ENCODE data around the gene PIR.

PIR gene

DNA sequence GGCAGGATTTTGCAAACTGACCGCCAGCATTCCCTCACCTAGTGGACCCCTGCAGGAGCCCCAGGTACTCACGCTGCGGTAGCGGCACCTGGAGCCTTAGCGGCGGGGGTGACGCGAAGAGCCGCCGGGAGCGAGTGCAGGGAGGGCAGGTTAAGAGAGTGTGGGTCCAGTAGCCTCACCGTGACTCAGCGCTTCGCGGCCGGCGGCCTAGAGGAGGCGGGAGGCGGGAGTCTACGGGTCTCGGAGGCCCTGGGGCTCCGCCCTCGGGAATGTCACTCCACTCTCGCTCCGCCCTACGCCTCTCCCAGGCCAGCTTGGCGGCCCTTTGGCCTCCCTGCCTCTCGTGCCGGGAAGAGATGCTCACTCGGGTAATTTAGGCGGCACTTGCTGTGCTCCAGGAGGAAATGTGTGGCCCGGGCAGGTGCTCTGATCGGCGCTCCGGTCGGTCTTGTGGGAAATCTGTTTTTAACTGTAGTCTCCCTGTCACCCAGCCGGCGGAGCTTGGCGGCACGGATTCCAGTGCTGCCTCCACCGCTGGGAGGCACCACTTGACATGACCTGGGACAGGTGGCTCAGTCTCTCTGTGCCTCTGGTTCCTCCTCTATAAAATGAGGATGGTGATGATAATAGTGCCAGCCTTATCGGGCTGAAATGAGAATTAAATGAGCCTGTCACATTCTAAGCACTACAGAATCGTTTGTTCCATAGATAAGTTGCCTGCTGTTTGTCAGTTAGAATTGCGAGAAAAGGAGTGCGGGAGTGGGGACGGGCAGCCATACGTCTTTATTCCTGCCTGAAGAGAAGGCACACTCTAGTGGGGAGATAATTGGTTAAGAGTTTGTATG lies at the start of gene PIR:
TSS of gene PIR (minus strand) at position 216 of the 845 bp plus-strand sequence. CDS start 2,076 bp downstream, outside the sequence.
- DNase-seq = peak; percentile 83

DNA sequence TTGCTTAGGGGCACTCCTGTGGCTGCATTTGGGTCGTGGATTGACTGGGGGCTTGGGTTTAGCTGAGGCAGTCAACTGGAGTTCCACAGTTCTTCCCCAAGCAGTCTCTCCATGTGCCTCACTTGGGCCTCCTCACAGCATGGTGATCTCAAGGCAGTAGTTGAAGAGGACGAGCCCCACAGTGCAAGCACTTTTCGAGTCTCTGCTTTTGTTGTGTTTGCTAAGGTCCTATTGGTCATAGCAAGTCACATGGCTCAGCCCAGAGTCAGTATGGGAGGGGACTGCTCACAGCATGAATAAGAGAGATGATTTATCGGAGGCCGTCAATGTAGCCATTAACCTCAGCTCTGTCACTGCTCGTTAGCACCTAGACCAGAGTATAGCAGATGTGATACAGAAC lies 37.2 kb upstream of the PIR start:
- DNase-seq = no peak

DNA sequence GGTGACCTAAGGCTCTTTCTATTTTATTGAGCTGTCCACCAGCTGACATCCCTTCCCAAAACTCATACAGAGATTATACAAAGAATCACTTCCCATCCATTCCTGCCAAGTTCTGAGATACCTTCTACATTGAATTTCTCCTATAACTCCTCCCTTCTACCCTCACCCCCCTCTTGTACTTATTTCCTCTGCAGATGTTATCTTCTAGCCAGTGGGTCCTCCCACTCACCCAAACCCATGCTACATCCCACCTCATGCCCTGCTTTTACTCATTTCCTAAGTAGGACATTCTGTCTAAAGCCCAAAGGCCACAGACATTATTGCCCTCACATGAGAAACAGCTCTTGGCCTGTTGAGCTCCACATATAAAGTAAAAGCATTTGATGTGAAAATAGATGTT lies 36.0 kb upstream of the PIR start:
- DNase-seq = no peak

DNA sequence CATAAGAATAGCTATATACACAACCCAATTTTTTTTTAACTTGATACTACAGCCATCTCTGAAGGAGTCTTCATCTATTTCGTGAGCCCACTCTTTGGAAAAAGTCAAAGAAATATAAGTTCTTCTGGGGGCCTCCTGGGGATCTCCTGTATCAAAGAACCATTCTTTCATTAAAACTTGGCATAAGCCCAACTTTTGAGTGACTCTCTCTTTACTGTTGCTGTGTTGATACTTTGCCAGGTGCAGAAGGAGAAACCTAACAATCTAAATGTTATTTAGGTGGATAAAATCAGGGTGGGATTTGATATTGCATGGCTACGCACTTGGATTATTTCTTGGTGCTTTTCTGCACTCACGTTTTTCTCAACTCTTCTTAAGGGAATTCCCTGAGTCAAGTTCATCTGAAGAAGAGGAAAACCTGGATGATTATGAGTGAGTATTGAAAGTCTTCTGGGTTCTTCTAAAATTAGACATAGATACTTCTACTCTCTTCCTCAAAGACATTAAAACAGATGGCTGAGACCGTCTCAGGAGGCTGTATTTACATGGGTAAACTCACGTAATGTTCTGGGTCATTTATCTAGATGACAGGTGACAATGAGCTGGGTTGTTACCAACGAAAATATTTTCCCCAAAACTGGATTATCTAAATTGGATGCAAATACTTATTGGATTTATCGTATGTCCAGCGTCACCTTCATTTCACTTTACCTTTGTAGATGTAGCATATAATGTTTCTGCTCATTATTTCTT lies 32.7 kb upstream of the PIR start:
- peak; percentile 74 for DNase-seq

DNA sequence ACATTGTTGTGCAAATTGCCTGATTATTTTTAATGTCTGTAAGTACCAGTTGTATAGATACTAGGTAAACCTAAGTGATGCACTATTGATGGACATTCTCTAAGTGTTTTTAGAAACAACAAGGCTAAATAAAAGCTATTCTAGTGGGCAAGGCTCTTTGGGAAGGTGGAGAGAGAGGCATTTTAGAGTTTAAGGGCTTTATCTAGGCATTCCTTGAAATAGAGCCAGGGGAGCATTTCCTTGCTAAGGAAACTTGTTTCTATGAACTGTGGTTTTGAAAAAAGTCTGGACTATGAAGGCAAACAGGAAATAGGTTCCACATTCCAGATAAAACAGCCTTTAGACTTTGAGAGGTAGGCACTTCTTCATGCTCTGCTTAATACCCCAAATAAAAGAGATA lies 31.3 kb upstream of the PIR start:
- DNase-seq = peak; percentile 6

DNA sequence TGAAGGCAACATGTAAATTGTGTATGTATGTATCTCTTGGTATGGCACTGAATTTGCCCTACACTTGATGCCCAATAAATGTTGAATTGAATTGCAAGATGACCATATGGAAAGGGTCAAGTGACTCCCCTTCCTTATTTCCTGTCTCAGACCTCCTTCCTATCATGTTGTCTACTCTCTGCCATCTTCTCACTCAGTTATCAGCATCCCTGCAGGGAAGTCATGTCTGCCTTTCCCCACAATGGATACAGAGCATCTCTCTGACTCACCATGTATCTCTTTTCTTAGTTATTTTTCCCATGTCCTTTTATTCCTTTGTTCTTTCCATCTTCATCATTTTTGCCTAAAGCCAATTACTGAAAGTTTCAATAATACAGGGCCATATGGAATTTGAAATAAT lies 30.0 kb upstream of the PIR start:
- no peak for DNase-seq

DNA sequence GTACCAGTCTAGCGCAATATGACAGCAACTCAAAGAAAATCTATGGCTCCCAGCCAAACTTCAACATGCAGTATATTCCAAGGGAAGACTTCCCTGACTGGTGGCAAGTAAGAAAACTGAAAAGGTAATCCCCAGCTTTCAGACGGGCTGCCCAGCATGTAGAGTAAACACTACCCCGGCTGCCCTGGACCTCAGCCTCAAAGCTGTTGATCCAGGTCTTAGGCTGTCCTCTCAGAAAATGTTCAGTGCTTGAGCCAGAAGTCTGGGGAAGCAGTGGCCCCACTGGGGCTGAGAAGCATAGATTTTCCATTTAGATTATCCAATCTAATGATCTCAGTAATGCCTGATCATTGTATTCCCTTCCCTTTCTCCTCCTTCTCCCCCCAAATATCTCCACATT lies 29.3 kb upstream of the PIR start:
- no peak for DNase-seq

DNA sequence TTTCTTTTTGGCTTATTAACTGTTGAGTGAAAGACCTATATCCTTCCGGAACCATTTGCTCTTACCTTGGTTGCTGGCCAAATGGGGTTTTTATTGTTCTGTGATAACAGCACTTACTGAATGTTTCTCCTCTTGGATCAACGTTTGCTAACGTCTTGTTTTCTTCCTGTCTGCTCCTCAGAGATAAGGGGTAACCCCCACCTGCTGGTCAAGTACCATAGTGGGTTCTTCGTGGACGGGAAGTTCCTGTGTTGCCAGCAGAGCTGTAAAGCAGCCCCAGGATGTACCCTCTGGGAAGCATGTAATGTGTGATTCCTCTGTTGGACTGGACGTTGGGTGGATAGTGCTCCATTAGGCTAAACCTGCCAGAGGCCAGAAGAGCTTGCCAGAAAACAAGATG lies 22.8 kb upstream of the PIR start:
- no peak for DNase-seq

DNA sequence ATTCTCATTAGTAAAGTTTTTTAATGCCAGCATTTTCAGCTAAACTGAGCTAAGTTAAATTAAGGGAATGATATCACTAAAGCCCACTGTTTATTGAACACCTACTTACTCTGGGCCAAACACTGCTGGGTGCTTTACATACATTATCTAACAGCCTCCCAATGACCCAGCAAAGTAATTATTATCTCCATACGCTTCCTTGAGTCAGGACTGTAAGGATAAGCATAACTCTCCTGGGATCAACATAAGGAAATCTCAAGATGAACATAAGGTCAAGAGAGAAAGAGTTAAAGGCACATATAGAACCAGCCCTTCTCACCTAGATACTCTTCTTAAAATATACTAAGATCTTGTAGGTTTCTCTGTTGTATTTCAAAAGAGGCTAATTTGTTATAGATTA lies 21.1 kb upstream of the PIR start:
- DNase-seq = no peak

DNA sequence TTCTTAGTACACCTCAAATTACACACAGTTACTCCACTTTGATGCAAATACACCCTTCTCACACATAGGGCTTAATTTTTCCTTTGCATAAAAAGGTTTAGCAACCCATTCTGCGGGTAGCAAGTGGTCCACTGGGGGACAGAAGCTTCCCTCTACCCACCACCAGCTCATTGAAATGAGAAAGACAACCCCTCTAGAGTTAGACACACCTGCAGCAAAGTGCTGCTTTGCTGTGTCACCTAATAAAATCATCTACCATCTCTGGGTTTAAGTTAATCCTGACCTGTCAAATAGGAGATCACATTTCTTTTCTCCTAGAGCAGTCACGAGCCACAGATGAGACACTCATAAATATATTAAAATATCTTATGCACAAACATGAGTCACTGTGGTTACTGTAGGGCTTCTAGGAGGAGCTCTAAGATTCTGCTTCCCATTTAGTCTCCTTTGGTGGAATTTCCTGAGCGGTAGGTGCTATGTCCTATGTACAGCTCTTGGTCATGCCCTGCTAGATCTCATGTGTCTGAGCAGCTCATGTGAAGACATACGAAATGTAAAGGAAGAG lies 19.4 kb upstream of the PIR start:
- no peak for DNase-seq

DNA sequence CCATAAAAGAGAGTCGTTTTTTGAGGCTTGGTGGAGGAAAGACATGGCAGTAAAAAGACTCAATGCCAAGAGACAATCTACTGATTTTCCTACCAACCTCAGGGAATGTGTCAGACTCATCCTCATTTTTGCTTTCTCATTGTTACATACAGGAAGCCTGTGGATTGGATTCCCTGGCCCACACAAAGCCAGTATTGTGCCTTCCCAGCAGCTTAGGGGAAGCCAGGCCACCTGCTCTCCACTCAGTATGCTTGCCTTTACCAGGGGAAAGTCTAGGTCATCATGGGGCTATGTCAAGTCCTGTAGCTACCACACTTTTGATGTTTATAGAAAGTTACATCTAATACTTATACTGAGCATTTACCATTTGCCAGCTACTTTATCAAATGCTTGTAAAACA lies 18.4 kb upstream of the PIR start:
- DNase-seq = no peak

DNA sequence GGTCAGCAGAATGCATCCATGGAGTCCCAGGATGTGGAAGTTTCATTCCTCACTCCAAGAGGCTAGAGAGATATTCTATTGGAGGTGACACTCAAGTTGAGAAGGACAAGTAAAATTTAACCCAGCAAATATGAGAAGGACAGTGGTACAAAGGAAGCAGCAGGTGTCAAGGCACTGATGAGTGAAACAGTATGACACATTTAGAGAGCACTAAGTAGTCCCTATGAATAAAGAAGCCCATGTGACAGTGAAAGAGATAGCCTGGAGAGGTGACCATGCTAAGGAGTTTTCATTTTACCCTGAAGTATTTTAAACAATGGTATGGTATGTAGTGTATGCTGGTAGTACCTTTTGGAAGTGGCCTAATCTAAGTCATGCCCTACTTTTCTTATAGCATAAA lies 16.7 kb upstream of the PIR start:
- no peak for DNase-seq

DNA sequence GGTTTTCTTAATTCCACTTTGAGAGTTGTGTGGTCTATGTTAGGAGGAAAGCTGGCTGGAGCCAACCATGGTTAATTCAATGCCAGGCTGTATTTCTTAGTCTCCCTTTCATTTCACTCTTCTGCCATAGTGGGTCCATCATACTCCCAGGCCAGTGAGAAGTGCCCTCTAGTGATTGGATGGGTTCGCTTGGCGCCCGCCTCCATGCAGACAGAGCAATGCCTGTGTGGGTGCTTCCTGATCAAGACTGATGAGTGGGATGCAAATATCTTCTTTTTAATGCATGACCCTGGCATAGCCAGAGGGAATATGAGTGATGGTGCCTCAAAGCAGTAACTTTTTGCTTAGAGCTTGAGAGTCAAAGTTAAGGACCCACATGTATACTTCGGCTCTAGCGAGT lies 13.9 kb upstream of the PIR start:
- no peak for DNase-seq

DNA sequence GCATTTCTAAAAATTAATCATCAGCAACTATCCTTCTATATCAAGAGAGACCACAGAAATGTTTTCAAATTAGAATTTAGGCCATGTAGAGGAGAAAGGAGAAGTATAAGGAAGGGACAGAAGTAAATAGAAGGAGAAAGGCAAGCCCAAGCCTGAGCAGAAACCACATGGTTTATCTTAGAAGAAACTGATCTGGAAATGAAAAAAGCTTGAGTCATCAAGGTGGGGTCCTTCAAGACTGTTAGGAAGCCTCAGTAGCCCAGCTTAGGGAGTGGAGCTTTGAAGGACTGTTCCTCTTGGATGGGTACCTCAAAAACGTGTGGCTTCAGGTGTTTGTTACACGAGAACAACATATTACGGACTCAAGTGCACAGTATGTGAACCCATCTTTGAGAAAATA lies 12.0 kb upstream of the PIR start:
- no peak for DNase-seq

DNA sequence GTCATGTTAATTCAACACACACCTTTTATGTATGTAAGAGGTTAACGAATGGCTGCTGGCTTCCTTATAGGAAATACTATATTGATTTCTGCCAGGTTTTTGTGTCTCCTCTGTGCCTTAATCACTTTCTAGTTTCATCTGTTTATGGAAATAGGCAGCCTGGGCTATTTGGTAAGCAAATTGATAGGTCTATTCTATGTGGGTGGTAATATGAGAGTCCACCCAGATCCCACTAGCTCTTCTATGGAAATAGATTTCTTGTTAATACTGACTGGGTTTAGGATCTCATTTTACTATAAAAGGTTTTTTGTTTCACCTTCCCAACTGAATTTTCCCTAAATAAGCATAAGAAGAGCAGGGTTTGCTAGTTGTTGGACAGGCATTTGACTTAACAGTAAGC lies 11.5 kb upstream of the PIR start:
- DNase-seq = no peak

DNA sequence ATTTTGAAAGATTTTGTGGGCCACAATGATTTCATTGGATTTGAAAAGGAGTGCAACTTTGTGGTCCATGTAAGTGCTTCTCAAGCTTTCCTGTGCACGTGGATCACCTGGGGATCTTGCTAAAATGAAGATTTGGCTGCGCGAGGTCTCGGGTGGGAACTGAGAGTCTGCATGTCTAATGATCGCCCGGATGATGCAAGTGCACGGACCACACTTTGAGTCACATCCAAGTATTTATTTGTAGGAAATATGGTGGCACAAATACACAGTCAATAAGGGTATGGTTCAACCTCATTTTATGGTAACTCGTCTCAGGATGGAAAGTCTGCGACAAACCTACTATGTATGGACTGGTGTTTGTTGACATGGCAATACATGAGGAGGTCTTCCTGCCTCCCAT lies 8.4 kb upstream of the PIR start:
- no peak for DNase-seq

DNA sequence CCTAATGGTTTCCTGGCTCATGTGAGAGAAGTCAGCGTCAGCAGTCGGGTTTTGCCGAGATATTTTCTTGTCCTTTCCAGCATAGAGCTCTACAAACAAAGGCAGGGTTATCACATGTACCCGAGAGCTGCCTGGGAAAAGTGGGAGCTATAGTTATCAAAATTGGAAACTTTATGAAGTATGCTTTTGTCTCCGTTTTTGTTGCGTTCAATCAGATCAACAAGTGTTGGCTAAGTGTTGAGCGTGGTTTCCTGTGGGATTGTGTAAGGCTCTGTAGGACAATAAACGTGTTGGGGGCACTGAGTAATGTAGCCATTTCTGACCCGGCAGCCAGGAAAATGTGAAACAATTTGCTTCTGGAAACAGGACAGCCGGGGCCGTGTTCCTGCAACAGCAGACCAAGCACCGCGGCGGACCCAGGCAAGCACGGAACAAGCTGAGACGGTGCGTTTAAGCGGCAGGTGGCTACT lies 7.4 kb upstream of the PIR start, which contains the start of gene BMX:
TSS of gene BMX (plus strand) at position 311 of the 470 bp plus-strand sequence. CDS start 7,547 bp downstream, outside the sequence.
- no peak for DNase-seq

DNA sequence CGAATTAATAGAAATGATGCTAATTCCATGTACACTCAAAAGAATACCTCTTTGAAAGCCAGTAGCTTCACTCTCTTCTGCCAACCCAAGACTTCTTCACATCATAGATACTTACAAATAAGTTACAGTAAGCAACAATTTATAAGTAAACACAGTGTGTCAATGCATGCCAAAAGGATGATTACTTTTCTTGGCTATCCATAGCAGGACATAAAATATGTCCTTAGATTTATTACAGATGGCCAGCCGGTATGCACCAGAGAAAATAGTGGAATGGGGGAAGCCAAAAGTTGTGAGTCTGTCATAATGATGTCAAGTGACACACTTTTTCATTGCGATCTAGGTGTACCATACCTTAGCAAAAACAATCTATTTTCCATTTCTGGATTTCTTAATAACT lies 6.8 kb upstream of the PIR start:
- no peak for DNase-seq

DNA sequence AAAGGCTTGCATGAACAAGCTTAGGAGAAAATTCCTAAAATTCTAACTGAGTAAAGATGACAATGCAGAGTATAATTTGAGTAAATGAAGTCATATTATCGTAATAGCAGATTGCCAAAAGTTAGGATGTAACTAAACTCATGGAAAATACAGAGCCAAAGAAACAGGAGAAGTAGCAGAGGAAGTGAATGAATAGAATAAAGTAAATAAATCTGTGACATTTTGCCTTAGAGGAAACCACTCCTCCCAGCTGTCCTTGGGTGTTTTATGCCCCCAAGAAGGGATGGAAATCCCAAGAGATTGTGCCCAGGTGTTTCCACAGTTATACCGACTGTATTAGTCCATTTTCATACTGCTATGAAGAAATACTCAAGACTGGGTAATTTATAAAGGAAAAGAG lies 5.6 kb upstream of the PIR start:
- DNase-seq = no peak

DNA sequence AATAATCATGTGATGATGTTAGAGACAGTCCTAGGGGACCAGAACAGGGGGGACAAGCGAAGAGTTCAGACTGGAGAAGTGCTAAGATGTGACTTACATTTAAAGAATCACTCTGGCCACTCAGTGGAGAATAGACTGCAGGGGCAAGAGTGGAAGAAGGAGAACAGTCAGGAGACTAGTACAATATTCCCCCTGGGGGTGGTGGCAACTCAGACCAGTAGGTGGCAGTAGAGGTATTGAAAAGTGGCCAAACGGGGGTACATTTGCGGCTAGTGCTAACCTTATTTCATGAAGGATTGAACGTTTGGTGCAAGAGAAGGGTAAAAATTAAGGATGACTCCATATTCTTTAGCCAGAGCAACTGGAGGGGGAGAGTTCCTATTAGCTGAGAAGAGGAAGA lies 4.7 kb upstream of the PIR start:
- DNase-seq = peak; percentile 65

DNA sequence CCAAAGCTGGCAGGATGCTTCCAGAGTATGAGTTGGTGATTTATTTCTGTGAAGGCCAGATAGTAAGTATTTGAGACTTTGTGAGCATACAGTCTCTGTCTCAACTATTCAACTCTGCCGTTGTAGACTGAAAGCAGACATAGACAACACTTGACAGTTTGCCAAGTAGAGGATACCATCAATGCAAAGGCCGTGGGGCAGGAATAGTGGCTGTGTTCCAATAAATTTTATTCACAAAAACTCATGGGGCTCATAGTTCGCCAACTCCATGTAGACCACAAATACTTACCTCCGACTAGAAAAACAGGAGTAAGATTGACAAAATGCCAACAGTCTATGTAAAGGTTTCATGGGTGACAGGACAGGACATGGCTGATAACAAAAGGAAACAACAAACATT lies 3.7 kb upstream of the PIR start:
- no peak for DNase-seq

DNA sequence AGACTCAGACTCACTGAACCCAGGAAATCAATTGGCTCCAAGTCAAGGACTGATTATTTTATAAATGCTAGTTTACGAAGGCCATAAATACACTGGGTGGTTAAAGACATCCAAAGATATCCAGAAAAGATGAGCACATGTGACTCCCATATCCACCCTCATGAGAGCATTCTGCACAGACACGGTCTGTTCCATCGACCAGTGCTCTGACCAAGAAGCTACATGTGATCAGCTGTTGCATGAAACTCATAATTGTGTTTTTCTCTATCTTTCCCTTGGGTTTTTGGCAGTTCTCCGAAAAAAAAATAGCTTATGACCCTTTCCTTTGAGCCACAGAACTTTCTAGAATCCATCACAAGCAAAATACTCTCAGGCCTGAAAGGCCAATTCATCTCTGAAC lies 2.7 kb upstream of the PIR start:
- DNase-seq = no peak

DNA sequence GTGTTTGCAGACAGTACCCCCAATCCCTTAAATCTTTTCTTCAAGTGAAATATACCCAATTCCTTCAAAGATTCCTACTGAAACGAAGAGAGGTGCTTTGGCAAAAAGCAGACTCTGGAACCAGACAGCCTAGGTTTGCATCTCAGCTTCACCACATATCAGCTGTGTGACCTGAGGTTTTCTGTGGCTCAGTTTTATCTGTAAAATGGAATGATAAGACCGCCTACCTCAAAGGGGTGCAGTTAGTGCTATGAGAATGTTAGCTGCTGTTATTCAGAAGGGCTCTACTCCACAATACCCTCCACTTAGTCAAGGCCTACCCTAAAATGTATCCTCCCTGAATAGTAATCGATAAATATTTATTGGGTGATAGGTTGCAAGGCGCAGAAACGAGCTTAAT lies 664 bp downstream of the PIR start:
- DNase-seq = no peak

DNA sequence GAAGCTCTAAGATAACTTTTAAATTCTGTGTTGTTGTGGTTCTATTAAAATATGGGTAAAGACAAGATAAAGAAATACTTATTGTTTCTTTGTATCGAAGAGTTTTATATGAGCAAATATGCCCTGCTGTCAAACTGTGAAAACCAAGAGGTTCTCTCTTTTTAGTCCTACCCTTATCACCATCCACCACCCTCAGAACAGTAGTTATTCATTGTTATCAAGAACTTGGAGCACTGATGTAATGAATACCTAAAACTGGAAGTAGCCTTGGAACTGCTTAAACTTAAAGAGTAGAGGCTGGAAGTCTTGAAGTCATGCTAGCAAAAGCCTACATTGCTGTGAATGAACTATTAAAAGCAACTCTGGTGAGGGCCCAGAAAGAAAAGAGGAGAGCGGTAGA lies 9.2 kb downstream of the PIR start:
- DNase-seq = no peak
